Chondrocyte (in vitro differentiated cells): ENCODE data around the gene PALS1. TPM values are rescaled to one million over a fixed set of nuclear protein-coding genes. Genes with fewer than 3 reads are reported as not detected.

Experiments
- DNase-seq: peaks from one replicate; pipeline ENCODE4 v3.0.0; 2021; ENCODE audit warnings: mixed read lengths, low spot score
- H3K27ac Mint-ChIP-seq: one replicate; pipeline ENCODE4 v1.8.0; 2021; ENCODE audit warnings: mild to moderate bottlenecking, moderate library complexity, mixed read lengths; ENCODE audit not compliant: unreplicated experiment
- H3K27me3 Mint-ChIP-seq: 2 replicates; pipeline ENCODE4 v1.8.0; 2021; ENCODE audit warnings: low read depth, mixed read lengths
- H3K36me3 Mint-ChIP-seq: 2 replicates; pipeline ENCODE4 v1.8.0; 2021; ENCODE audit warnings: low read depth, mixed read lengths
- H3K4me1 Mint-ChIP-seq: 2 replicates; pipeline ENCODE4 v1.8.0; 2021; ENCODE audit warnings: low read depth, mild to moderate bottlenecking, mixed read lengths
- H3K4me3 Mint-ChIP-seq: one replicate; pipeline ENCODE4 v1.8.0; 2021; ENCODE audit warnings: mild to moderate bottlenecking, moderate library complexity, mixed read lengths; ENCODE audit not compliant: unreplicated experiment
- H3K9me3 Mint-ChIP-seq: 2 replicates; pipeline ENCODE4 v1.8.0; 2021; ENCODE audit warnings: low read depth, mixed read lengths
- CTCF ChIP-seq: fragments of 200-600 bp; sonication (generic); IDR thresholded peaks from 2 replicates; pipeline ENCODE4 v1.5.0; 2021; ENCODE audit warnings: antibody characterized with exemption, mild to moderate bottlenecking, moderate library complexity
- total RNA-seq: library from RNA; stranded (reverse); gene quantifications from 3 replicates; pipeline ENCODE4 v1.2.1, GENCODE V29; 2021

Gene PALS1
- total RNA-seq, 1 donor from 2014 or later = 12.5 TPM

GRCh38 chr14:67240168-67240932 is 885 bp upstream of the PALS1 start:
- no peak for TF ChIP-seq CTCF
- Mint-ChIP-seq H3K4me1 (peaks cover 25% of the 10 kb centered on the region), H3K4me3 (peak overlapping the region; percentile 83), H3K27me3 (no peaks in the 10 kb centered on the region), H3K27ac (peak overlapping the region; percentile 98), H3K9me3 (no peaks in the 10 kb centered on the region), H3K36me3 (no peaks in the 10 kb centered on the region)
- no peak for DNase-seq

- Mint-ChIP-seq H3K27me3 (no peaks in the 10 kb centered on the region), H3K9me3 (no peaks in the 10 kb centered on the region), H3K36me3 (no peaks in the 10 kb centered on the region), H3K4me1 (peaks cover 25% of the 10 kb centered on the region), H3K27ac (peak overlapping the region; percentile 98), H3K4me3 (peak overlapping the region; percentile 83)
- DNase-seq = peak; percentile 98
- TF ChIP-seq CTCF = no peak
These were observed 241 bp upstream of the PALS1 start for GRCh38 chr14:67240978-67241410.

- no peak for DNase-seq
These were observed 859 bp downstream of the PALS1 start for GRCh38 chr14:67242168-67242420.

GRCh38 chr14:67245104-67245503 is 3.9 kb downstream of the PALS1 start:
- H3K27ac Mint-ChIP-seq = peak overlapping the region; percentile 39
- no peaks in the 10 kb centered on the region for H3K36me3 Mint-ChIP-seq
- H3K4me1 Mint-ChIP-seq = peaks cover 41% of the 10 kb centered on the region
- no peak for TF ChIP-seq CTCF
- no peaks in the 10 kb centered on the region for H3K9me3 Mint-ChIP-seq
- H3K27me3 Mint-ChIP-seq = no peaks in the 10 kb centered on the region
- no peak overlapping the region for H3K4me3 Mint-ChIP-seq
- DNase-seq = no peak

More at GRCh38 chr14:67242168-67242420, 859 bp downstream of the PALS1 start:
- Mint-ChIP-seq H3K9me3 (no peaks in the 10 kb centered on the region), H3K4me1 (peaks cover 28% of the 10 kb centered on the region), H3K27ac (peak overlapping the region; percentile 95), H3K36me3 (no peaks in the 10 kb centered on the region), H3K27me3 (no peaks in the 10 kb centered on the region), H3K4me3 (peak overlapping the region; percentile 83)
- no peak for TF ChIP-seq CTCF

GRCh38 chr14:67251573-67252226 is 10.5 kb downstream of the PALS1 start:
- H3K9me3 Mint-ChIP-seq = no peaks in the 10 kb centered on the region
- H3K4me1 Mint-ChIP-seq = peaks cover 24% of the 10 kb centered on the region
- H3K27me3 Mint-ChIP-seq = no peaks in the 10 kb centered on the region
- DNase-seq = no peak
- TF ChIP-seq CTCF = no peak
- H3K27ac Mint-ChIP-seq = no peak overlapping the region
- H3K4me3 Mint-ChIP-seq = no peak overlapping the region
- H3K36me3 Mint-ChIP-seq = no peaks in the 10 kb centered on the region
